Central memory CD4-positive, alpha-beta T cell (primary cell): ENCODE measurements around the gene PLEKHG4.

Source experiments
- DNase-seq: peaks from one replicate; pipeline ENCODE4 v3.0.0; 2022

PLEKHG4 gene

DNA sequence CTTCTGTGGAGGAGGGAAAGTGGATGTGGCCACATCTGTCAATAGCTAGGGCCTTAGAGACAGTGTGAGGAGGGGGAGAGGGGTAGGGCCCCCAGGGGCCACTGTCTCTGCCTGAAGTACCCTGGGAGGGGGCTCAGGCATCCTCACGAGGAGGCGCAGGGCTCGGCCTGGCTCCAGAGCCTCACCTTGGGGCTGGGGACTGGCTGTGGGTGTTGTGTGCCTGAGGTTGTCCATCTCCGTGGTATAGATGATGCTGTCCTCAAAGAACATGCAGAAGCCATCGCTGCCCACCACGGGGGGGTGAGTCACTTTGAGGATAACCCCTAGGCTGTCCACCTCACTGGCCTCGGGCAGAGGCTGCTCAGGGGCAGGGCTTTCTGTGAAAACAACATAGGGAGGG is 12.1 kb downstream of the PLEKHG4 start:
- DNase-seq: no peak

DNA sequence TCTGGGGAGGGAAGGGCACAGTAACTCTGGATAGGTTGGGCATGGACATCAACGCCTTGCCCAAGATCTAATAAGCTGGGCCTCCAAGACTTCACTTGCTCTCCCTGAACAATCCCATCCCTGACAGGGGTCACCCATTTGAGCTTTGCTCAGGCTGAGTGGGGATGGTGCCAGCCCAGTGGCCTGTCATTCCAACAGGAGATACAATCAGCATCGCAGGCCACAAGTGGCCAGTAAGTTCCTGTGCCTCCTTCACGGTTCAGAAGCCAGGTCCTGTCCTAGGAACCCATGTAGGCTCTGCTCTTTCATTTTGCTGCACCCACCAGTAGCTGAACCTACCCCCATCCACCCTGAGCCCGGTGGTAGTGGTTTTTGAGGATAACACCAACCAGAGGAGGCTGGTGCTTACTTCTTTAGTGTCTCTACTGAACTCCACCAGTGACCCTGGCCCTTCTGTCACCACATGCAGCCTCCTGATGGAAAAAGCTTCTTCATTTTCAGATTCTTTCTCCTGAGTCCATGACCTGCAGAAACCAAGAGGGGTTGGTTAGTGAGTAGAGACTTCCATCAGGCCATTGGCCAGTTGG is 14.9 kb downstream of the PLEKHG4 start:
- no peak for DNase-seq

DNA sequence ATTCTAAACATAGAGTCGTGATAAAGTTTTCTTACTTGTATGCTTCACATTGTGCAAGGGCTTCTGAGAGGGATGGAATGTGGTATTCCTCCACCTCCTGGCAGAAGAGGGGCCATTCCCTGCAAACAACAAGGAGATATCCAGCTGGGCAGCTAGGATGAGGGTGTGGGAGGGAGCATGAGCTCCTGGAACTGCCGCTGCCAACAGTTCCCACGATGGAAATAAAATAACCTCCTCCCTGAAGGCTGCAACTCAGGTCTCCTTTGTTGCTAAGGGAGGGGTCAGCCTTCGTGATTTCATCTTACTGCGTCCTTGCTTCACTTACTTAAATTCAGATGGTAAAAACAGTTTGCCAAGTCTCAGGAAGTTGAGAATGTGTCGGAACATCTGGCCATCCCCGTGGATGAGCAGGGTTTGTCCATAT is 15.6 kb downstream of the PLEKHG4 start:
- no peak for DNase-seq

DNA sequence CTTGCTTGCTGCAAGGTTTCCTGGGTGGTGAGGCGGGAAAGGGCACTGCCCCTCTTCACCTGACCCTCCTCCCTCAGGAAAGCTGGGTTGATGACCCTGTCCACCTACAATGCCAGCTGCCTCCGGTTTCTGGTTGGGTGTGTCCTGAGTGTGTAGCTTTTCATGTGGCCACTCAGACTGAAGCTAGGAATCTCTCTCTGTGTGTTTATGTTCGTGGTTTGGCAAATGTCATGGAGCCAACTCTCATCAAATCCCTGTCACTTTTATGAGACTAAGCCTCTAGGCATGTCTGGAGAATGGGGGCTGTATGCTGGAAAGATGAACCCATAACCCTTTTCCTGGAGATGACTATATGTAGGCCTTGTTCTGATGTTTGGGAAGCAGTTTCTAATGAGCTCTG is 17.1 kb downstream of the PLEKHG4 start:
- no peak for DNase-seq

DNA sequence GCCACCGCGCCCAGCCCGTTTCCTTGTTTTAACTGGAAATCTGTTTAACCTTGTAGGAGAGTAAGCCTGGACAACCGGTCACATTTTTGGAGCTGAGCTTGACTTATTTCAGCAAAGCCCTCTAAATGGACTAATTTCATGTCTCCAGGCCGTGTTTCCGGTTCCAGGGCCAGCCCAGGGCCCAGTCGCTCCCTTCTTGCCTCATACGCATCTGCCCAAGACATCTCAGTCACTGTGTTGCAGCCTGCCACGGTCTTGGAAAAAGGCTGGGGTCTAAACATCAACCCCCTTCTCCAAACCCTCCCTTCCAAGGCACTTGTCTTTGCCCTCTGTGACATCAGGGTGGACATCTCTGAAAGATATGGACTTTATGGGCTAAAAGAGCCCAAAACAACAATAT is 18.9 kb downstream of the PLEKHG4 start:
- no peak for DNase-seq

DNA sequence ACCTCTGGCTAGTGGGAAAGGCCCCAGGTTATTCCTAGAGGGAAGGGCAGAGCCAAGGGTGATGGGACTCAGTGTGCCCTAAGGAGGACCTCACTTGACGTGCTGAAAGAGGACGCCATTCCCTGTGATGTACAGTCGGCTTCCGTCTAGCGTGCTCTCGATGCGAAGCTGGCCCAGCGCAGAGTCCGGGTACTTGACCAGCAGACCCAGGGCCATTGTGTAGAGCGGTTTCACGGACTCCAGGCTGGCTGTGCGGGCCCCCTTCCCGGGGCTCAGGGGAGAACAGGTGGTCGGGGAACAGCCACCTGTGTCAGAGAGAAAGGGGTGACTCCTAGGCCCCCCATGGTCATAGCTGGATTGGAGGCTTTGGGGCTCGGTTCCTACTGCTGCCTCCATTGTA is 19.9 kb downstream of the PLEKHG4 start:
- no peak for DNase-seq

DNA sequence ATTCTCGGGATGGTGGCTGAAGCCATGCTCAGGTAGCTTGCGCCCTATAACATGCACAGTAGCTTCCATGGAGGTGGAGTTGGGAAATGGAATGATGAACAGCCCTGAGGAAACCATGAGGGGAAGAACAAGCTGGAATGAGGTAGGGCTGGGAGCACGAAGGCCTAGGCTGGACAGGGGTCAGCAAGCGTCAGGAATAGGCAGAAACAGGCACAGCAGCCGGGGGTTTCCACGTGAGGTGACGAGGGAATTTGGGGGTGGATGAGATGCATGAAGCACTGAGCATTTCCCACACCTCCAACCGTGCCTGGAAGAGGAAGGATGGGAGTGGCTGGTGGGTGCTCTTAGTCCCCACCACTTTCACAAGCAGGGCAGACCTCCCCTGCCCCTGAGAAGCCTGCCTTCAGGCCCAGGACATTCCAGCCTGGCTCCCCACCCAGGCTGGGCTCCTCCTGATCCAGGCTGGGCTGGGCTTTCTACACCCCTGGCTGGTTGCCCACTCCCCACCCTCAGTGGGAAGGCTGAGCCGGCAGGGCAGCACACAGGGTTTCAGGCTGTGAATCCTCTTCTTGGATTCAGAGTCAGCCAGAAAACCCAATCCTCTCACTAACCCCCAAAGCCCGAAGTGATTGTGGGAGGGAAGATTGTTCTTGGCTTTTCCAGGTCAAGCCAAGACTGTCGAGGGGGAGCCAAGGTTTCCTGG is 21.9 kb downstream of the PLEKHG4 start:
- DNase-seq: no peak

DNA sequence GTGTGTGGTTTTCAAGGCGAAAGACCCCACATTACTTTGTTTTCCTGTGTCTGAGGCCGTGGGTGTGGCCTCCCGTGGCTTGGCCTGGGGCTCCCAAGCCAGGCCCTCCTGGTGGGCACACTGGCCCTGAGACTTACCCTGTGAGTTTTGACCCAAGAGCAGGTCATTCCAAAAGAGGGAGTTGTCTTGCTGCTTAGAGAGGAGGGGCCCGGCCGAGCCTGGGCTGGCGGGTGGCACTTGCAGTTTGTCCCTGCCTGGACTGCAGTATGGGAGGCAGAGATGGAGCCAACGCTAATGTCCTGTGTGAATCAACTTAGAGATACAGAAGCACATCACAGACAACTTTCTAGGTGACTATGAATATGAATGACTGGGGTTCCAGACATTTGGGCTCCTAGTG is 22.7 kb downstream of the PLEKHG4 start:
- DNase-seq: no peak

DNA sequence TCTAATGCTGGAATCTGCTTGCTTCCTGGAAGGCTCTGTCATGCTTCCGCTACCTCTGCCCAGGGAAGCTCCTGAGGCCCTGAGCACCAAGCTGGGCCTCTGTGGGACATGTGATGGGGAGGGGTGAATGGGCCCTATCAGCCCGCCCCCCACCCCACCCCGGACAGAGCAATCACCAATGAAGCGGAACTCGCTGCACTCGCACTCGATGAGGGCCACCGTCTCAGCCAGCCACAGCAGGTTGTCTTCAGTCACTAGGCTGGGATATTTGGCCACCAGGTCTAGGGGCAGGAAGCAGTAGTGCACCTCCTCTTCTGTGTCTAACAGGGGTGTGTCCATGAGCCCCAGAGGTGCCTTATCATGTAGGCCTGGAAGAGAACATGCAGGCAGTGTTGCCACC is 23.6 kb downstream of the PLEKHG4 start:
- no peak for DNase-seq

DNA sequence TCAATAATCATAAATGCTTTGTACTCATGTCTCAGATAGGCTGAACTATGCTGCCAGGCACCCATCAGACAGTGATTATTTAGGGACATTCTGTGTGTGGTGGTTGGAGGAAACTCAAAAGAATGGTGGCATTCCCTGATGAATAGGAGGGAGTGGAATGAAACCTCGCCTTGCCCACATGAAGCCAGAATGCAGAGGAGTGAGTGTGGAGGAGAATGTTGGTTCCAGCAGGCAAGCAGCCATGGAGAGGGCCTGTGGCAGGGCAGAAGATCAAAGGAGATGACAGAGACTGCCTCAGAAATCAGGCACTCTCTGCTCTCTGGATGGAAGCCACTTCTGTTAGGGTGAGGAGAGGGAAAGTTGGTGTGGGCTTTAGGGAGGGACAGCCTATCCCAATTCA is 24.7 kb downstream of the PLEKHG4 start:
- DNase-seq: no peak

DNA sequence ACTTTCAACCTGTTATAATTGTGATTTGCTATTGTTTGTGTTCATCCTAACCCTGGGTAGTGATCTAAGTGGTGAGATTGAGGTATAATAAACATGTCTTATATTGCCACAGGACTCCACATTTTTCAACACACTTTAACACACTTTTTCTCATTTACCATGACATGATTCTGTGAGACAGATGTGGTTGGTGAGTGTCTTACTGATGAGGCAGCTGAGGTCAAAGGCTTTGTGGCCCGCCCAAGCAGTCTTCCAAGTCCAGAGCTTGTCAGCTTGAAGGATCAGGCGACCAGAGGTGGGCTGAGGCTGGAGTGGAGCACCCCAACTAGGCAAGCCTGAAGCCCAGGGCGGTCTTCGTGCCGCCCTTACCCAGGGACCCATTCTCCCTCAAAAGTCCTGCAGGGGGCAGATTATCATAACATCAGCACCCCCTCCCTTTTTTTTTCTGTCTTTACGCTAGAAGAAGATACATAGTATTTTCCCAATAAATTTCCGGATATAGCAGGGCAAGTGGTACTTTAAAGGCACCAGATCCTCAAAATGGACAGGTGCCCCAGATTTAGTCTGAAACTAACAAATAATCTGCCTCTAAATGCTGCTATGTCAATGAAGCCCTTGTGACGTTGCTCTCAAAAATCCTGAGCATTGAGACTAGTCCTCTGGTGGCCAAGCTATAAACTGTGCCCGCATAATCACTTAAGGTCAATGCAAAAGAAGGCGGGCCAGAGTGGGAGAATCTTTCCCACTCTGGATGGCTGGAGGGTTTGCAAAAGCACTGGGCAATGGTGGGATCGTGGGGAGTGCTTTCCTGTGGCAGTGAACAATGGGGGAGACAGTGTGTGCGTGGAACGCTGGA is 26.1 kb downstream of the PLEKHG4 start:
- no peak for DNase-seq

DNA sequence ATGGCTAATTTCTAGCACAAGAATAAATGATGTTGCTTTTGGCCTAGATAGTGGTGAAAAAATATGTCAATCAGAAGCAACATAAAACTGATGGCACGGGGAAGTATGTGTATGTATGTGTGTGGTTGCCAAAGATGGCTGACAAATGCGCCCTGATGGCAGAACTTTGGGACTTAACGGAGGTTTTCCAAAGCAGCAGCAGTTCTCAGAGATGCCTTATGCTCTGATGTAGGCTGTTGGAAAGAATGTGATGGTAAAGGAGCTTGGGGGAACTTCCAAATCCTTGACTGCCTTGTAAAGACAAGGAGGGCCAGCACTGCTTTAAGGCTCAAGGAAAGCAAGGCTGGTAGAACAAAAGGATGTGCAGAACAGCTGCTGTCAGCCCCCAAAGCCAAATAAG is 31.2 kb downstream of the PLEKHG4 start:
- no peak for DNase-seq

DNA sequence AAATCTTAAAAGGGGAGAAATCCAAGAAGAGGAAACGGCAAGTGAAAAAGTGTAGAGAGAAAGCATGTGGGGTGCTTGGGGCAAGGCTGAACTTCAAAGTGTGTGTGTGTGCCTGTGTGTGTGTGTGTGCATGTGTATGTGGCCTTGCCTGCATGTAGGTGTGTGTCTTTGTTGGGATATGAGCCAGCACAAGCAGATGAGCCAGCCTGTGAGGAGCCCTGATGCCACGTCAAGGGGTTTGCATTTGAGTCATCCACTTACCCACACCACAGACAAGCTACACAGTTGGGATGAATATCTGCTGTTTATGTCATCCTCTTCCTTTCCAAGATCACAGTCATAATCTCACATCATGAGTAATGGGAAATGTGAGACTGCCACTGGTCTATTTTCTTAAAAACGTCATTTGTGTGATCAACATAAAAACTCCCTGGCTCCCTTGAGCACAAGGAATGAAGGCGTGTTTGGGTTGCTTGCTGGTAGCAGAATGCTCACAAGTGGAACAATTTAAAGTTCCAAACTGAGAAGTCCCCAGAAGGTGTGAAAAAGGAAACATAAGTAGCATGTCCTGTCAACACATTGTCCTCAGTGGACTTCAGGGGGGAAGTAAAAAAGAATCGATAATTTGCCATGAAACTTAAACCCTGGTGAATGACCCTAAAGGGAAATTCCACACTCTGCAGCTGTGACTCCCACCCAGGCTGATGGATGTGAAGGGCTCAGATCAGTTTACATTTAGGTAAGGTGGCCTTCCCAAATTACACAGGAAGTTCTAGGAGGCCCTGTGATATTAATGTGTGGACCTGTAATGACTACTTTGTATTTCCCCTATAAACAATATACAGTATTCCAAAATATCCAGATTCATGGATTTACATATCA is 32.5 kb downstream of the PLEKHG4 start:
- DNase-seq: no peak

DNA sequence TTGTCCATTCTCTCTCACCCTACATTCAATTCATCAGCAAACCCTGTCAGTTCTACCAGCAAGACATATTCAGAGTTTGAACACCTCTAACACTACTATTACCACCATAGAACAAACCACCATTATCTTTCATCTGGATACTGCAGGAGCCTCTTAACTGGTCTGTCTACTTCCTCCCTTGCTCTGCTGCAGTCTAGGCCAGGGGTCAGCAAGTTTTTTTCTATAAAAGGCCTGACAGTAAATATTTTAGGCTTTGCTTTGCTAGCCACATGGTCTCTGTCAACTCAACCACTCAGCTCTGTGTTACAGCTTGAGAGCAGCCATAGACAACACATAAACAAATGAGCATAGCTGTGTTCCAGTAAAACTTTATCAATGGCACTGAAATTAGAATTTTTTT is 33.4 kb downstream of the PLEKHG4 start:
- DNase-seq: no peak

DNA sequence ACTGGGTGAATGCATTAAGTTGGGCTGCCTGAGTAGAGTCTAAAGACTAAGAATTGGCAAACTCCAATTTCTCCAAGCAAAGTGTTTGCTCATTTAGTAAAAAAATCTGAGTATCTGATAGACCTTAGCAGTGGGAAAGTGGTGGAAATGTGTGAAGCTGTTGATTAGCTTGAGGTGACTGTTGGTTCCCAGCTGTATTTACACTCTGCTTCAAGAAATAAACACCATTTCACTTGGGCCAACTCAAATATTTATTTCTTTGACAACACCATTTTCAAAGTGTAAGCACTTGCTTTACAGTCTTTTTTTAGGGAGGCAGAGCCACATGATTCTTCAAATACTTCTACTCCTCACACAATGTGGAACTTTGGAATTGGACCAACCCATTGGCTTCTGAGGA is 38.5 kb downstream of the PLEKHG4 start:
- no peak for DNase-seq

DNA sequence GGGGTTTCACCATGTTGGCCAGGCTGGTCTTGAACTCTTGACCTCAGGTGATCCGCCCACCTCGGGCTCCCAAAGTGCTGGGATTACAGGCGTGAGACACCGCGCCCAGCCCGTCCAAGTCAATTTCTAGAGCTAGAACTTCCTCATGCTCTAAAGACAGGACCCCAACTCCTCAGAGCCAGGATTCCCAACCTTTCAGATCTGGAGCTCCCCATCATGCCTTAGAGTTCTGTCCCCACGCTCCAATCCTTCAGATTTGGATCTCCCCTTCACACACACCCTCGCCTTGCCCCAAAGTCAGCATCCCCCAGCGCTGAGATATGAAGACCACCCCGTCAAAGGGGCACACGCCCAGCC is 46.8 kb downstream of the PLEKHG4 start:
- DNase-seq: no peak

DNA sequence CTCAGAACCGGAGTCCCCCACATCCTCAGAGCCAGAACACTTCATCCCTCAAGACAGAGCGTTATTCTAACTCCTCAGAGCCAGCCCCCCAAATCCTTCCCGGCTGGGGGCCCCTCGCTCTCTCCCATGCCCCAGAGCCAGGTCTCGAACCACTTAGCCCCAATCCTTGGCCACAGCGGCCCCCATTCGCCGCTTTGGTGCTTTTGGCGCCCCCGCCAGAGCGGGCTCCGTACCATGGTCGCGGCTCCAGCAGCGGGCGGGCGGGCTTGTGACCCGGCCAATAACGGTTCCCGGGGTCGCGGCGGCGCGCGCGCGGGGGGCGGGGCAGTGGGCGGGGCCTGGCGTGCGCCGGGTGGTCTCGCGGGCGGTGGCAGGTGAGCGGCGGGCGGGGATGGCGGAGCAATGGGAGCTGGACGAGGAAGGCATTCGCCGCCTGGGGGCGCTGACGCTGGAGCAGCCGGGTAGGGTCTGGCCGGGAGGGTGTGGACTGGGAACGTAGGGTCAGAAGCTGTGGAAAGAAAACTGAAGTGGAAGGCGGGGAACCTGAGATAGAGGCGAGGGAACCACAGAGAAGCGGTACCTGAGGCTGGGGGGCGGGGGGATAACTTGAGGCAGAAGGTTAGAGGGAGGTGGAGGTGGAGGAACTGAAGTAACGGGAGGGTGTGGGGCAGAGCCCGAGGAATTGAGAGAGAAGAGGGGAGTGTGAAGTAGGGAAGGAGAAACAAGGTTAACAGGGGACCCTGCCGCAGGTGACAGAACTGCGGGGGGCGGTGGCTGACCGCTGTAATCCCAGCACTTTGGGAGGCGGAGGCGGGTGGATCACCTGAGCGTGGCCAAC is 47.4 kb downstream of the PLEKHG4 start, which contains the start of the genes KCTD19 and LRRC36:
Gene KCTD19 (minus strand): TSS at position 270 of the 838 bp plus-strand sequence. CDS start 34 bp downstream, at position 236.
Gene LRRC36 (plus strand): TSS at position 344 of the 838 bp plus-strand sequence. CDS start 48 bp downstream, at position 392.
- peak; percentile 7 for DNase-seq

DNA sequence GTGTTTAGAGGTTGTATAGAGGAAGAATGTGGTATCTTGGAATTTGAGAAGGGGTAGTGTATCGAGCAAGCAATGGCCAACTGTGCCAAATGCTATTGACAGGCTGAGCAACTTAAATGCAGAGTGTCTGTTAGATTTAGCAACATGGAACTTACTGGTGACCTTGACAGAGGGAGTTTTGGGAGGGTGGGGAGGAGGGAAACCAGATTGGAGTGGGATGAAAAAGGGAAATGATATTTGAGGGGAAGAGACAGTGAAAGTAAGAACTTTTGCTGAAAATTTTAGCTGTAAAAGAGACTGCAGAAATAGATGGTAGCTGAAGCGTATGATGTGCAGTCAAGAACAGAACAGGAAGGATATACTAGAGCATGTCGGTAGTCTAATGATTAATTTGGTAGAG is 48.4 kb downstream of the PLEKHG4 start:
- DNase-seq: no peak

DNA sequence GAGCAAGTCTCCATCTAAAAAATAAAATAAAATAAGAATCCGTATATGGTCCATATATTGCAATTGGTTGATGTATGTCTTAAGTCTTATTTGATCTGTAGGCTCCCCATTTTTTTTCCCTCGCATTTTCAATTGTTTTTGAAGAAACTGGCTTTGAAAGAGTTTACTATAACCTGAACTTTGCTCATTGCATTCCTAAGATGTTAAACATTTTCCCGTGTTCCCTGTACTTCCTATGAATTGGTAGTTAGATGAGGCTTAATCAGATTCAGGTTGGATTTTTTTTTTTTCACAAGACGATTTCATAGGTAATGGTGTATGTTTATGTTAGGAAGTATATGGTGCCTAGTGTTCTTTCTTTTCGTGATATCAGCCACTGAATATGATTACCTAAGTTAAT is 50.6 kb downstream of the PLEKHG4 start:
- no peak for DNase-seq

DNA sequence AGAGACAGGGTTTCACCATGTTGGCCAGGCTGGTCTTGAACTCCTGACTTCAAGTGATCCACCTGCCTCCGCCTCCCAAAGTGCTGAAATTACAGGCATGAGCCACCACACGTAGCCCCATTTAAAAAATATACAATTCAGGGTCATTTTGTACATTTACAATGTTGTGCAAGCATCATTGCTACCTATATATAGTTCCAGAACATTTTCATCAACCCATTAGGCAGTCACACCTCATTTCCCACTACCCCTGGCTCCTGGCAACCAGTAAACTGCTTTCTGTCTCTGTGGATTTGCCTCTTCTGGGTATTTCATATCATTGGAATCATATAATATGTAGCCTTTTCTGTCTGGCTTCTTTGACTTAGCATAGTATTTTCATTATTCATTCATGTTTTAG is 54.0 kb downstream of the PLEKHG4 start:
- no peak for DNase-seq

DNA sequence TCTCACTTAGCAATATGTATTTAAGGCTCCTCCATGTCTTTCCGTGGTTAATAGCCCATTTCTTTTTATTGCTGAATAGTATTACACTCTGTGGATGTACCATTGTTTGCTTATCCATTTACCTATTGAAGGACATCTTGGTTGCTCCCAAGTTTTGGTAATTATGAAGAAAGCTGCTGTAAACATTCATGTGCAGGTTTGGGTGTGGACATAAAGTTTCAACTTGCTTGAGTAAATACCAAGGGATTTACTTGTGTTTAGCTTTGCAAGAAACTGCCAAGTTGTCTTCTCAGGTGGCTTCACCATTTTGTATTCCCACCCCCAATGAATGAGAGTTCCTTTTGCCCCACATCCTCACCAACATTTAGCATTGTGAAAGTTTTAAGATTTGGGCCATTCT is 56.8 kb downstream of the PLEKHG4 start:
- DNase-seq: no peak

DNA sequence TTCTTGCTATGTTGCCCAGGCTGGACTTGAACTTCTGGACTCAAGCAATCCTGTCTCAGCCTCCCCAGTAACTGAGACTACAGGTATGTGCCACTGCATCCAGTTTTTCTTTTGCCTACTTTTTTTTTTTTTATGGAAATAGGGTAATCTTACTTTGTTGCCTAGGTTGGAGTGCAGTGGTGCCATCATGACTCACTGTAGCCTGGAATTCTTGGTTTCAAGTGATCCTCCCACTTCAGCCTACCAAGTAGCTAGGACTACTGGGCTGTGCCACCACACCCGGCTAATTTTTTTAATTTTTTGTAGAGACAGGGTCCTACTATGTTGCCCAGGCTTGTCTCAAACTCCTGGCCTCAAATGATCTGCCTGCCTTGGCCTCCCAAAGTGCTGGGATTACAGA is 57.3 kb downstream of the PLEKHG4 start:
- DNase-seq: no peak
